Mesothelial cell of epicardium (in vitro differentiated cells): ENCODE measurements around the gene ZBTB45. TPM values are rescaled to one million over a fixed set of nuclear protein-coding genes. Genes with fewer than 3 reads are reported as not detected.

Experiments used
- DNase-seq, 2 experiments: peaks; one replicate each; pipeline ENCODE4 v3.0.0; 2021; ENCODE audit warnings: low spot score in 2 of 2; ENCODE audit not compliant: unreplicated experiment in 2 of 2
- H3K27ac Mint-ChIP-seq: 2 replicates; pipeline ENCODE4 v1.8.0; 2021; ENCODE audit warnings: mixed read lengths
- H3K27me3 Mint-ChIP-seq: 2 replicates; pipeline ENCODE4 v1.8.0; 2021; ENCODE audit warnings: low read depth, mixed read lengths
- H3K36me3 Mint-ChIP-seq: 2 replicates; pipeline ENCODE4 v1.8.0; 2021; ENCODE audit warnings: mixed read lengths
- H3K4me1 Mint-ChIP-seq: 2 replicates; pipeline ENCODE4 v1.8.0; 2021; ENCODE audit warnings: mixed read lengths
- H3K4me3 Mint-ChIP-seq: 2 replicates; pipeline ENCODE4 v1.8.0; 2021; ENCODE audit warnings: mild to moderate bottlenecking, moderate library complexity, mixed read lengths
- H3K9me3 Mint-ChIP-seq: 2 replicates; pipeline ENCODE4 v1.8.0; 2021; ENCODE audit warnings: mixed read lengths
- CTCF ChIP-seq: fragments of 200-600 bp; sonication (generic); IDR thresholded peaks from one replicate; pipeline ENCODE4 v1.5.0; 2021; ENCODE audit warnings: antibody characterized with exemption; ENCODE audit not compliant: unreplicated experiment
- total RNA-seq: library from RNA; stranded (reverse); gene quantifications from 3 replicates; pipeline ENCODE4 v1.2.1, GENCODE V29; 2021

ZBTB45 gene
- total RNA-seq, 1 donor from 2014 or later, result 24.4 TPM

- peak; percentile 99 for DNase-seq
- no peaks in the 10 kb centered on the region for H3K27me3 Mint-ChIP-seq
- TF ChIP-seq CTCF, result peak; percentile 68
- H3K9me3 Mint-ChIP-seq, result peaks cover 6% of the 10 kb centered on the region
- peak overlapping the region; percentile 92 for H3K27ac Mint-ChIP-seq
- no peaks in the 10 kb centered on the region for H3K36me3 Mint-ChIP-seq
- peaks cover 18% of the 10 kb centered on the region for H3K4me1 Mint-ChIP-seq
- H3K4me3 Mint-ChIP-seq, result peak overlapping the region; percentile 86
Observed at GRCh38 chr19:58499021-58499927, 20.3 kb downstream of the ZBTB45 start.

- Mint-ChIP-seq H3K9me3 (peaks cover 6% of the 10 kb centered on the region), H3K36me3 (no peaks in the 10 kb centered on the region), H3K4me1 (peaks cover 18% of the 10 kb centered on the region), H3K27ac (peak overlapping the region; percentile 92), H3K27me3 (no peaks in the 10 kb centered on the region), H3K4me3 (peak overlapping the region; percentile 86)
- no peak for TF ChIP-seq CTCF
- DNase-seq, result no peak
Observed at GRCh38 chr19:58498316-58499020, 21.1 kb downstream of the ZBTB45 start.

GRCh38 chr19:58497634-58498170 is 21.9 kb downstream of the ZBTB45 start:
- no peaks in the 10 kb centered on the region for H3K36me3 Mint-ChIP-seq
- TF ChIP-seq CTCF, result no peak
- H3K9me3 Mint-ChIP-seq, result peaks cover 6% of the 10 kb centered on the region
- no peaks in the 10 kb centered on the region for H3K27me3 Mint-ChIP-seq
- H3K4me3 Mint-ChIP-seq, result peak overlapping the region; percentile 28
- no peak for DNase-seq
- H3K27ac Mint-ChIP-seq, result no peak overlapping the region
- peaks cover 18% of the 10 kb centered on the region for H3K4me1 Mint-ChIP-seq

DNA sequence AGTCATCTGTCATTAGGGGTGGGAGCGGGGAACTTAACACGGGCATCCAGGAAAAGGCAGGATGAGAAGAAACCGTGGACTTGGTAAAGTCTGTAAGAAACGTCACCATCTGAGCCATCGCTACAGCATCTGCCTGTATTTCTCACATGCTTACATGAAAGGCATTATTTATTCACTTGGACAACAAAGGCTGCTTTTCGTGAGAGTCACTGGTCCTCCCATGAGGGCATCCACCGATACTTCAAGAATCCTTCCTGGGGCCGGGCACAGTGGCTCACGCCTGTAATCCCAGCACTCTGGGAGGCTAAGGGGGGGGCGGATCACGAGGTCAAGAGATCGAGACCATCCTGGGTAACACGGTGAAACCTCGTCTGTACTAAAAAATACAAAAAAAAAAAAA is 27.3 kb downstream of the ZBTB45 start:
- Mint-ChIP-seq H3K9me3 (no peaks in the 10 kb centered on the region), H3K27ac (no peak overlapping the region), H3K4me1 (no peaks in the 10 kb centered on the region), H3K27me3 (no peaks in the 10 kb centered on the region), H3K36me3 (no peaks in the 10 kb centered on the region), H3K4me3 (no peak overlapping the region)
- DNase-seq, result no peak
- no peak for TF ChIP-seq CTCF

DNA sequence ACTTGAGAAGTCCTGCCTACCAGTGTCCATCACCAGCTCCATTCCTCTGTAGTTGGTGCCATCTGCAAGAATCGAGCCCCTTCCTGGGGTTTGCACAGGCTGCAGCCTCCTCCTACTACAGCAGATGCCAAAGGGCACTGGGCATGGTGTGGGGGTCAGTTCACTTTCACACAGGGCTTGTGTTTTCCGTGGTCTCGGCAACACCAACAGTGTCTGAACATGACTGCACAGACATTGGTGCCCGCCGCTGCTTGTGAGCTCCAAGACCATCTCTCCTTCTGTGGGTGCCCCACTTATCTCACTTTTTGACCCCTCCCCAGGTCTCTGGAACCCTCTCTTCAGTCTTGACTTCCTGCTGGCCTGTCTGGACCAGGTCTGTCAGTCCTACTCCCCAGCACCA is 28.2 kb downstream of the ZBTB45 start:
- Mint-ChIP-seq H3K9me3 (no peaks in the 10 kb centered on the region), H3K27me3 (no peaks in the 10 kb centered on the region), H3K4me3 (no peak overlapping the region), H3K4me1 (no peaks in the 10 kb centered on the region), H3K27ac (no peak overlapping the region), H3K36me3 (no peaks in the 10 kb centered on the region)
- no peak for TF ChIP-seq CTCF
- DNase-seq, result no peak
